ENCODE data around the gene FKBP6.

Gene FKBP6

GRCh38 chr7:73354196-73354595, 26.2 kb downstream of the FKBP6 start:
- no peak overlapping the region for H3K4me3 ChIP-seq (replicated peaks; ENCODE audit: low read depth, low read length)
- no peaks in the 10 kb centered on the region for H3K36me3 ChIP-seq (ENCODE audit: control insufficient read depth, insufficient read depth, low read length)
- no peak for DNase-seq (ENCODE audit: extremely low read depth, insufficient read length)
- TF ChIP-seq CTCF (IDR thresholded peaks at IDR 0.05; ENCODE audit: insufficient read depth, low read length, poor library complexity, severe bottlenecking), result no peak
- no peaks in the 10 kb centered on the region for H3K27me3 ChIP-seq (replicated peaks; ENCODE audit: control insufficient read depth, insufficient read depth, low read length)

GRCh38 chr7:73354821-73355220, 26.9 kb downstream of the FKBP6 start:
- H3K27me3 ChIP-seq (replicated peaks; ENCODE audit: control insufficient read depth, insufficient read depth, low read length), result no peaks in the 10 kb centered on the region
- H3K4me3 ChIP-seq (replicated peaks; ENCODE audit: low read depth, low read length), result no peak overlapping the region
- no peaks in the 10 kb centered on the region for H3K36me3 ChIP-seq (ENCODE audit: control insufficient read depth, insufficient read depth, low read length)
- DNase-seq (ENCODE audit: extremely low read depth, insufficient read length), result no peak
- TF ChIP-seq CTCF (IDR thresholded peaks at IDR 0.05; ENCODE audit: insufficient read depth, low read length, poor library complexity, severe bottlenecking), result no peak

GRCh38 chr7:73356159-73356558, 28.2 kb downstream of the FKBP6 start:
- DNase-seq (ENCODE audit: extremely low read depth, insufficient read length), result no peak
- H3K27me3 ChIP-seq (replicated peaks; ENCODE audit: control insufficient read depth, insufficient read depth, low read length), result no peaks in the 10 kb centered on the region
- H3K36me3 ChIP-seq (ENCODE audit: control insufficient read depth, insufficient read depth, low read length), result no peaks in the 10 kb centered on the region
- no peak overlapping the region for H3K4me3 ChIP-seq (replicated peaks; ENCODE audit: low read depth, low read length)
- TF ChIP-seq CTCF (IDR thresholded peaks at IDR 0.05; ENCODE audit: insufficient read depth, low read length, poor library complexity, severe bottlenecking), result no peak

- no peak overlapping the region for H3K4me3 ChIP-seq (replicated peaks; ENCODE audit: low read depth, low read length)
- no peaks in the 10 kb centered on the region for H3K27me3 ChIP-seq (replicated peaks; ENCODE audit: control insufficient read depth, insufficient read depth, low read length)
- H3K36me3 ChIP-seq (ENCODE audit: control insufficient read depth, insufficient read depth, low read length), result no peaks in the 10 kb centered on the region
- no peak for DNase-seq (ENCODE audit: extremely low read depth, insufficient read length)
- TF ChIP-seq CTCF (IDR thresholded peaks at IDR 0.05; ENCODE audit: insufficient read depth, low read length, poor library complexity, severe bottlenecking), result no peak
Measured at GRCh38 chr7:73358590-73359275, 30.8 kb downstream of the FKBP6 start.

- H3K4me3 ChIP-seq (replicated peaks; ENCODE audit: low read depth, low read length), result no peak overlapping the region
- H3K36me3 ChIP-seq (ENCODE audit: control insufficient read depth, insufficient read depth, low read length), result no peaks in the 10 kb centered on the region
- TF ChIP-seq CTCF (IDR thresholded peaks at IDR 0.05; ENCODE audit: insufficient read depth, low read length, poor library complexity, severe bottlenecking), result no peak
- DNase-seq (ENCODE audit: extremely low read depth, insufficient read length), result no peak
- H3K27me3 ChIP-seq (replicated peaks; ENCODE audit: control insufficient read depth, insufficient read depth, low read length), result no peaks in the 10 kb centered on the region
Measured at GRCh38 chr7:73359306-73359705, 31.3 kb downstream of the FKBP6 start.

Data from GM06990 (cell line).